ENCODE data around the gene PLCB2.

DNA sequence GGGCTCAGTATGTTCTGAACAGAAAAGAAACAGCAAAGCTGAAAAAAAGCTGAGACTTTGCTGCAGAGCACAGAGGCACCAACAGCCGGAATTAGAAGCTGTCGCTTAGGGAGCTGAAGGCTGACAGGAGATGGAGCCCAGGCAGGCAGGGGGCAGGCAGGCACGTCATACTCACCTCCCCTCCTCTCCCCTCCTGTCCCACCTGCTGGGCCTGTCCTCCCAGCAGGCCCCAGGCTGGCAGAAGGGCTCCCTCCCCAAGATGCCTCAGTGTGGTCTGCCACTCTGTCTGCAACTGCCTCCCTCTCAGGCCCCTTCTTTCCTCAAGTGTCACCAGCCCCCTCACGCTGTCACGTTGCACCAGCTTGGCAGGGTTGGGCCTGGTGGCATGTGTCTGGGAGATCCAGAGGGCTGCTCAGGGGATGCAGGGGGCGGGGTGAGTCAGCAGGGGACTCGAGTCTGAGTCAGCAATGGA is 21.6 kb downstream of the PLCB2 start:
- TF ChIP-seq, protein P1, sequence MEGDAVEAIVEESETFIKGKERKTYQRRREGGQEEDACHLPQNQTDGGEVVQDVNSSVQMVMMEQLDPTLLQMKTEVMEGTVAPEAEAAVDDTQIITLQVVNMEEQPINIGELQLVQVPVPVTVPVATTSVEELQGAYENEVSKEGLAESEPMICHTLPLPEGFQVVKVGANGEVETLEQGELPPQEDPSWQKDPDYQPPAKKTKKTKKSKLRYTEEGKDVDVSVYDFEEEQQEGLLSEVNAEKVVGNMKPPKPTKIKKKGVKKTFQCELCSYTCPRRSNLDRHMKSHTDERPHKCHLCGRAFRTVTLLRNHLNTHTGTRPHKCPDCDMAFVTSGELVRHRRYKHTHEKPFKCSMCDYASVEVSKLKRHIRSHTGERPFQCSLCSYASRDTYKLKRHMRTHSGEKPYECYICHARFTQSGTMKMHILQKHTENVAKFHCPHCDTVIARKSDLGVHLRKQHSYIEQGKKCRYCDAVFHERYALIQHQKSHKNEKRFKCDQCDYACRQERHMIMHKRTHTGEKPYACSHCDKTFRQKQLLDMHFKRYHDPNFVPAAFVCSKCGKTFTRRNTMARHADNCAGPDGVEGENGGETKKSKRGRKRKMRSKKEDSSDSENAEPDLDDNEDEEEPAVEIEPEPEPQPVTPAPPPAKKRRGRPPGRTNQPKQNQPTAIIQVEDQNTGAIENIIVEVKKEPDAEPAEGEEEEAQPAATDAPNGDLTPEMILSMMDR (tag by site-specific recombination; IDR thresholded peaks at IDR 0.05): no peak
- TF ChIP-seq, protein P2, sequence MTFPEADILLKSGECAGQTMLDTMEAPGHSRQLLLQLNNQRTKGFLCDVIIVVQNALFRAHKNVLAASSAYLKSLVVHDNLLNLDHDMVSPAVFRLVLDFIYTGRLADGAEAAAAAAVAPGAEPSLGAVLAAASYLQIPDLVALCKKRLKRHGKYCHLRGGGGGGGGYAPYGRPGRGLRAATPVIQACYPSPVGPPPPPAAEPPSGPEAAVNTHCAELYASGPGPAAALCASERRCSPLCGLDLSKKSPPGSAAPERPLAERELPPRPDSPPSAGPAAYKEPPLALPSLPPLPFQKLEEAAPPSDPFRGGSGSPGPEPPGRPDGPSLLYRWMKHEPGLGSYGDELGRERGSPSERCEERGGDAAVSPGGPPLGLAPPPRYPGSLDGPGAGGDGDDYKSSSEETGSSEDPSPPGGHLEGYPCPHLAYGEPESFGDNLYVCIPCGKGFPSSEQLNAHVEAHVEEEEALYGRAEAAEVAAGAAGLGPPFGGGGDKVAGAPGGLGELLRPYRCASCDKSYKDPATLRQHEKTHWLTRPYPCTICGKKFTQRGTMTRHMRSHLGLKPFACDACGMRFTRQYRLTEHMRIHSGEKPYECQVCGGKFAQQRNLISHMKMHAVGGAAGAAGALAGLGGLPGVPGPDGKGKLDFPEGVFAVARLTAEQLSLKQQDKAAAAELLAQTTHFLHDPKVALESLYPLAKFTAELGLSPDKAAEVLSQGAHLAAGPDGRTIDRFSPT (tag by site-specific recombination; IDR thresholded peaks at IDR 0.05): no peak
- TF ChIP-seq ZNF670 (tag by site-specific recombination; IDR thresholded peaks at IDR 0.05; ENCODE audit: low read depth): no peak
- TF ChIP-seq ZNF274 (IDR thresholded peaks at IDR 0.05; ENCODE audit: low read length): no peak
- no peak for TF ChIP-seq ZNF274 (tag by site-specific recombination; IDR thresholded peaks at IDR 0.05; ENCODE audit: borderline replicate concordance)
- TF ChIP-seq, protein P3, sequence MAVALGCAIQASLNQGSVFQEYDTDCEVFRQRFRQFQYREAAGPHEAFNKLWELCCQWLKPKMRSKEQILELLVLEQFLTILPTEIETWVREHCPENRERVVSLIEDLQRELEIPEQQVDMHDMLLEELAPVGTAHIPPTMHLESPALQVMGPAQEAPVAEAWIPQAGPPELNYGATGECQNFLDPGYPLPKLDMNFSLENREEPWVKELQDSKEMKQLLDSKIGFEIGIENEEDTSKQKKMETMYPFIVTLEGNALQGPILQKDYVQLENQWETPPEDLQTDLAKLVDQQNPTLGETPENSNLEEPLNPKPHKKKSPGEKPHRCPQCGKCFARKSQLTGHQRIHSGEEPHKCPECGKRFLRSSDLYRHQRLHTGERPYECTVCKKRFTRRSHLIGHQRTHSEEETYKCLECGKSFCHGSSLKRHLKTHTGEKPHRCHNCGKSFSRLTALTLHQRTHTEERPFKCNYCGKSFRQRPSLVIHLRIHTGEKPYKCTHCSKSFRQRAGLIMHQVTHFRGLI (tag by site-specific recombination; IDR thresholded peaks at IDR 0.05): no peak
- no peak for TF ChIP-seq ZFP3 (tag by site-specific recombination; IDR thresholded peaks at IDR 0.05; ENCODE audit: low read depth)
- TF ChIP-seq YY1 (tag by site-specific recombination; IDR thresholded peaks at IDR 0.05): no peak
